NCI-H128 (cell line): Measurements from ENCODE around the gene NCKIPSD.
"Not testable (repeated sequence)": the region's sequence is repeated elsewhere in the genome, so short reads cannot be mapped to it uniquely, and the experiment has no call there.

Source experiments
- DNase-seq: peaks from one replicate; lab custom pipeline; 2025; ENCODE audit not compliant: unreplicated experiment; lab: John Stamatoyannopoulos, UW

The NCKIPSD gene

DNA sequence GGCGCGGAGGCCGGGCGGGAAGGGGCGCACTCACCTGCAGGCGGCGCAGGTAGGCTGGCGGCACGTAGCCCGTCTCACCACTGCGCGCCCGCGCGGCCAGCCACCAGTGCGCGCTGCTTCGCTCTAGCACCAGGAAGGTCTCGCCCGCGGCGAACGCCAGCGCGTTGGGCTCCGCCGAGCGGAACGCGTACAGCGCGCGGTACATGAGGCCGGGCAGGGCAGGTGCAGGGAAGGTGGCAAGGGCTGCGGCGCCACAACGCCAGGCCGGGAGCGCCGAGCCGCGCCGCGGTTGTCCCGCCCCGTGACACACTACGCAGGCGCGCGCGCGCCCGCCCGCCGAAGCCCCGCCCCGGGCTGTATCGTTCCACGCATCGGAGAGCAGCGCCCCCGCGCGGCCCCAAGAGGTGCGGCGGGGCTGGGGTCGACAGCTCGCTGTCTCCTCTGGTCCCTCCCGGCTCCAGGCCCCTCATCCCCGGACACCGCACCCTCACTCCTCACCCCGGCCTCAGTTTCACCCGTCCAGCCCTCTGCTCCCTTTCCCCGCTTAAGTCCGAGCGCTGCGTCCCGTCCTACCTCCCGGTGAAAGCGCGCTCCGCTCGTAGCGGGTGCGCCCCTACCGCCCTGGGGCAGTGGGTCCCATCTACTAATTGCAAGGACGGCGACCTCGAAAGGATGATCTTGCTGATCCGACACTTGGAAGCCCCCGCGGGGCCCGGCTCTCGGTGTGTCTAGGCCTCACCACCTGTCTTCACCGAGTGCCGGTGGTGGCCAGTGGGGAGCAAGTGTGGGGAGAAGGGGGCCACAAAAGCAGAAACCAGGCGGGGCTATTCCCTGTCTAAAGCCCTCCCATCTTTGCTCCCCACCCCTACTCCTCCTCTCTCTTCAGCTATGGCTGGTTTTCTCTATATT is at the start of gene NCKIPSD:
NCKIPSD (minus strand) TSS at position 313 of the 909 bp plus-strand sequence; CDS start at position 205, 108 bp downstream.
- DNase-seq = peak; percentile 61

DNA sequence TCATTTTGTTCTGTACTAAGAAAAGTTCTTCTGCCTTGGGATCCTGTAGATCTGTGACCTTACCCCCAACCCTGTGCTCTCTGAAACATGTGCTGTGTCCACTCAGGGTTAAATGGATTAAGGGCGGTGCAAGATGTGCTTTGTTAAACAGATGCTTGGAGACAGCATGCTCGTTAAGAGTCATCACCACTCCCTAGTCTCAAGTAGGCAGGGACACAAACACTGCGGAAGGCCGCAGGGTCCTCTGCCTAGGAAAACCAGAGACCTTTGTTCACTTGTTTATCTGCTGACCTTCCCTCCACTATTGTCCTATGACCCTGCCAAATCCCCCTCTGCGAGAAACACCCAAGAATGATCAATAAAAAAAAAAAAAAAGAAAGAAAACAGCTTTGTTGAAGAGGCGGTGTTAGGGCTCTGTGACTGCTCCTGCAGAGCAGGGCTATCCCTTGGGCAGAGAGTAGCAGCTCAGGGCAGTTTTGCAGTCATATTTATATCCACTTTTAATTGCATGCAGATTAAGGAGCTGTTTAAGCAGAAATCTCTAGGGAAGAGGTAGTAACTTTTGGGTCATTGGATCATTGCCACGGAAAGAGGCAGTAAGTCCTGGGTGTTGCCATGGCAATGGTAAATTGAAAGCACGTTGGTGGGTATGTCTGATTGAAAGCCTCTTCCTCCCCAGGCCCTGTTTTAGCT is 49.5 kb upstream of the NCKIPSD start:
- DNase-seq = not testable (repeated sequence)

DNA sequence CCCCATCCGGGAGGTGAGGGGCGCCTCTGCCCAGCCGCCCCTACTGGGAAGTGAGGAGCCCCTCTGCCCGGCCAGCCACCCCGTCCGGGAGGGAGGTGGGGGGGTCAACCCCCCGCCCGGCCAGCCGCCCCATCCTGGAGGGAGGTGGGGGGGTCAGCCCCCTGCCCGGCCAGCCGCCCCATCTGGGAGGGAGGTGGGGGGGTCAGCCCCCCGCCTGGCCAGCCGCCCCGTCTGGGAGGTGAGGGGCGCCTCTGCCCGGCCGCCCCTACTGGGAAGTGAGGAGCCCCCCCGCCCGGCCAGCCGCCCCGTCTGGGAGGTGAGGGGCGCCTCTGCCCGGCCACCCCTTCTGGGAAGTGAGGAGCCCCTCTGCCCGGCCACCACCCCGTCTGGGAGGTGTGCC is 48.8 kb upstream of the NCKIPSD start:
- not testable (repeated sequence) for DNase-seq

DNA sequence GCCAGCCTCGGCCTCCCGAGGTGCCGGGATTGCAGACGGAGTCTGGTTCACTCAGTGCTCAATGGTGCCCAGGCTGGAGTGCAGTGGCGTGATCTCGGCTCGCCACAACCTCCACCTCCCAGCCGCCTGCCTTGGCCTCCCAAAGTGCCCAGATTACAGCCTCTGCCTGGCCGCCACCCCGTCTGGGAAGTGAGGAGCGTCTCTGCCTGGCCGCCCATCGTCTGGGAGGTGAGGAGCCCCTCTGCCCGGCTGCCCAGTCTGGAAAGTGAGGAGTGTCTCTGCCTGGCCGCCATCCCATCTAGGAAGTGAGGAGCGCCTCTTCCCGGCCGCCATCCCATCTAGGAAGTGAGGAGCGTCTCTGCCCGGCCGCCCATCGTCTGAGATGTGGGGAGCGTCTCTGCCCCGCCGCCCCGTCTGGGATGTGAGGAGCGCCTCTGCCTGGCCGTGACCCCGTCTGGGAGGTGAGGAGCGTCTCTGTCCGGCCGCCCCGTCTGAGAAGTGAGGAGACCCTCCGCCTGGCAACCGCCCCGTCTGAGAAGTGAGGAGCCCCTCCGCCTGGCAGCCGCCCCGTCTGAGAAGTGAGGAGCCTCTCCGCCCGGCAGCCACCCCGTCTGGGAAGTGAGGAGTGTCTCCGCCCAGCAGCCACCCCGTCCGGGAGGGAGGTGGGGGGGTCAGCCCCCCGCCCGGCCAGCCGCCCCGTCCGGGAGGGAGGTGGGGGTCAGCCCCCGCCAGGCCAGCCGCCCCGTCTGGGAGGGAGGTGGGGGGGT is 48.2 kb upstream of the NCKIPSD start:
- not testable (repeated sequence) for DNase-seq

DNA sequence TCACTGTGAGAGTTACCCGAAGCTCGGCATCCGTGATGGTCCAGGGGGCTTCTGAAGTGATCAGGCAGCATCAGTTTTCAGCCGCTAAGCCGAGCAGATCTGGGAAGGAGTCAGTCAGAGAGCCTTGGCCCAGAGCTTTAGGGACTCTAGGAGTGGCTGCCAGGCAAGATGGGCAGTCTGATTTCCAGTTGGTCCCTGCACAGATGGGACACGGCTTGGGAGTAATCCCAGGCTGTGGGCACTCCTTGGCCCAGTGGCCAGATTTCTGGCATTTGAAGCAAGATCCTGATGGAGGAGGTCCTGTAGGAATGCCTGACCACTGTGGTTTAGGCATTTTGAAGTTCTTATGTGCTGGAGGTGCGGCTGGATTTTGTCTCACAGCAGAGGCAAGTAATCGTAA is 41.8 kb upstream of the NCKIPSD start:
- DNase-seq = no peak

DNA sequence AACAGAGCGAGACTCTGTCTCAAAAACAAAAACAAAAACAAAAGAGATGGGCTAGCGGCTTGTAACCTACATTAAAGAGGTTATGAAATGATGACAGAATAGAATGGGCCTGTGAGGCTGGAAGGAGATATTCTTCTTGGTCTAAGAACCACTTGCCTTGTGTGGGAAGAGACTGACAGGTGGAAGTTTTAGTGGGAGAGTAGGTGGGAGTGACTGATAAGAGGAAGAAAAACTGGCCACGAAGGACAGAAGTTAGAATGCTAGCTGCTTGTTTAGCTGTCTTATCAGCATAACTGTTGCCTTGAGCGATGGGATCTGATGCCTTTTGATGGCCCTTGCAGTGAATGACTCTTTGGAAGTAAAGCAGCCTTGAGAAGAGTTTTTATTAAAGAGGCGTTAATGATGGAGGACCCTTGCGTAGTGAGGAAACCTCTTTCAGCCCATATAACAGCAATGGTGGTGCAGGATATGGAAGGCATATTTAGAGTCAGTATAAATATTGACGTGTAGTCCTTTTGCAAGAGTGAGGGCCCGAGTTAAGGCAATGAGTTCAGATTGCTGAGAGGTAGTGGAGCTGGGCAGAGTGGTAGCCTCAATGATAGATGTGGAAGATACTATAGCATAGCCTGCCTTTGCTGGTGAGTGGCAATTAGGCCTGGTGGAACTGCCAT is 39.6 kb upstream of the NCKIPSD start:
- not testable (repeated sequence) for DNase-seq

DNA sequence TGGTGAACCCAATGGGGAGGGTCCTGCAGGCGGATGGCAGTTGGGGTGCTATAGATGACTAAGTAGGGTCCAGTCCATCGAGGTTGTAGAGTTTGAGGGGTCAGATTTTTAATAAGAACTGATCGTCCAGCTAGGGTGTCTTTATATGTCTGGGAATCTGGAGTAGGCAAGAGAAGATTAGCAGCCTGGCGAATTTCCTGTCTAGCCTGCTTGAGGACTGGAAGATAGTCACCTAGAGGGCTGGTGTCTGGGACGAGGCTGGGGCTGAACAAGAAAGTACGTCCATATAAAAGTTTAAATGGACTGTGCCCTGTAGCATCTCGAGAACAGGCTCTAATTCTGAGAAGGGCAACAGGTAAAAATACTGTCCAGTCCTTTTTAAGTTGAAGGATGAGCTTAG is 38.0 kb upstream of the NCKIPSD start:
- no peak for DNase-seq

DNA sequence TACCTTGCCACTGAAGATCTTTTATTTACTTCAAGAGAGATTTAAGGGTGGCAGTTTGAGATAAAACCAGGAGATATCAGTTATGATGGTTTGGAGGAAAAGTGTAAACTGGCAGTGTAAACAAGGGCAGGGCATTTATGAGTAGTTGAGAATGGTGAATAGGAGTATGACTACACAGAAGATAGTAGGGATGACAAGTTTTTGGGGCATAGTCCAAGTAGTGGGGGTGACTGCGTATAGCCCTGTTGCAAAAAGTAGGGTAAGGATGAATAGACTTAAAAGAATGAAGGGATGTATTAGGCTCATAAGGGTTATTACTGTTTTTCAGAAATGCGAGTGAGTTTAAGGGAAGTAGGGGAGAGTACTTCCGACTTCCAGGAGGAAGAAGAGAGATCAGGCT is 37.6 kb upstream of the NCKIPSD start:
- not testable (repeated sequence) for DNase-seq

DNA sequence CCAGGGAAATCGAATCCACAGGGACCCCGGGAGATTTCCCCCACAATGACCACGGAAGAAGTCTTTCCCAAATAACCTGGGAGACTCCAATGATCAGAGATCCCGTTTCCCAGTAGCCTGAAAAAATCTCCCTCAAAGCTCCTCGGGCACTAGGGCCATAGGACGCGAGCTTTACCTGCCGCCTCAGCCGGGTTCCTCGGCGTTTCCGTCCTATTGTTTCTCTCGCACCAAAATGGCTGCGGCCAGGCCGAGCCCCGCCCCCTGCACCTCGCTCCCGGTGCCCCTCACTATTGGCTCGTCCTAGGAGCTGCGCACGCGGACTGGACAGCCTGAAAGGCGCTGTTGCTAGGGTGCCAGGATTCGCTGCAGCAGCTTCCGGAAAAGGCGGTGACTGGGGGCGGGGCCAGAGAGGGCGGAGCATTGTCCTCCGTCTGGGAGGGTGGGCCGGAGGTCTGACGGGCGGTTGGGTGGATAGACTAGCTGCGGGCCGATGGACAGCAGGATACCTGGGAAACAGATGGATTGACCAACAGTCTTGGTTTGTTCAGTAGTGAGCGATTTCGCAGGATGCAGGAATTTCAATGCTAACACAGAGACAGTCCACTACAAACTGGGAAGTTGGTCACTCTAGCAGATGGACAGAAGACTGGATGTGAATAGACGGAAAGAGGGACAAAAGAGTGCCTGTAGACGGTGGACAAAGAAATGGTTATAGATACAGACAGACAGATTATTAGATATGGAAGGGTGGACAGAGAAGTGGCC is 31.4 kb upstream of the NCKIPSD start, which contains the start of gene IP6K2:
IP6K2 (minus strand) TSS at position 240 of the 765 bp plus-strand sequence. CDS start 21,930 bp downstream, outside the sequence.
- DNase-seq = peak; percentile 90

DNA sequence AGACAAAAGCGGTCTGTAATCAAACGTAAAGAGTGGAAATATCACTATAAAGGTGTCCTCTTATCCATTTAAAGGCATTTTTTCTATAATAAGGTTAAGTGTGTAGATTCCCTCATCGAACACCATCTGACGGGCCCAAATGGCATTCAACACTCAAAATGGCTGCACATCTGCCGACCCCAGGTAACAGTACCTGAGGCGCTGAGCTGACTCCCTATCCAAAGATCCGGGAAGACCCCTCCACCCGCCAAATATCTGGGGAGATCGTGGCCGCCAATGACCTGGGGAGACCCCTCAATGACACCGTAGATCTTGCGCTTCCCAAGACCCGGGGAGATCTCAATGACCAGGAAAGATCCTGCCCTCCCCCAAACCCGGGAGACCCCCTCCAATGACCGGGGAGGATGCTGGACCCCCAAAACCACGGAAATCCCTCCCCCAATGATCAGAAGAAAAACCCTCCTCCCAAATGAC is 30.8 kb upstream of the NCKIPSD start:
- DNase-seq = no peak

DNA sequence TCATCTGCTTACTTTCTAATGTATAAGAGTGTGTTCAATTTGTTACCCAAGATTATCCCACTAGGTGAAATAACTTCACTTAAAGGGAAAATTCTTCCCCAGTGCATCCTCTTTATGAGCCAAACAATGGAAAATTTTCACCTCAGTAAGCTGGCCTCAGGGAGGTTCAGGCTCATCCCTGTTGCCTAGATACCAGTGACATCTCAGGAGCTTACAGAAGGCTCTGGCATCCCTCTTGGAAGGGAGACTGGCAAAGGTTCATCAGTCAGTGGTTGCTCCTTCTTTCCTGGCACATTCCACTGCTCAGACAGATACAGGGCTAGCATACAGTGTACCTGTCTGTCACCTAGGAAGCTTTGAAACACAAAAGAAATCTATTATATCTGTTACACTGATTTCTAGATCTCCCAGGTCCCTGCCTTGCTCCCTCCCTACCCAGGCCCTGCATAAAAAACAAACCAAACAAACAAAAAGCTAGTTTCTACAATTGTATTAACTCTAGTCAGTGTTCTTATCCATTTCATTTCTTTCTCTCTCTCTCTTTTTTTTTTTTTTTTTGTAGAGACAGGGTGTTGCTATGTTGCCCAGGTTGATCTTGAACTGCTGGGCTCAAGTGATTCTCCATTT is 29.6 kb upstream of the NCKIPSD start:
- no peak for DNase-seq

DNA sequence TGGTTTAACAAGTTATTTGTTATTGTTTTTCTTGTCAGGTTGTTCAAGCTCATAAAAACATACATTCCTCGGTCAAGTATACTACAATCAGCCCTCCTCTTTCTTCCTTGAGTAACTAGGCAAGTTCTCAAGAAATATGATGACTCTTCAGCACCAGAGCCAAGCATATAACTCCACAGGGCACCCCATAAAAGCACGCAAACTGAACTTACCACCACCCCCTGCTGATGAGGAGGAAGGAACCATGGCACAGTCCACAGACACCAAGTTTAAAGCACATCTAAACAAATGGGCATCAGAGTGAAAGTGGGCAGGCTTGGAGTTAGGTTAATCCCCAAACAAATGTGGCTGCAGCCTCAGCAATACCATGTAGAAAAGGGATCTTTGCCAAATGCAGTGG is 26.0 kb upstream of the NCKIPSD start:
- no peak for DNase-seq

DNA sequence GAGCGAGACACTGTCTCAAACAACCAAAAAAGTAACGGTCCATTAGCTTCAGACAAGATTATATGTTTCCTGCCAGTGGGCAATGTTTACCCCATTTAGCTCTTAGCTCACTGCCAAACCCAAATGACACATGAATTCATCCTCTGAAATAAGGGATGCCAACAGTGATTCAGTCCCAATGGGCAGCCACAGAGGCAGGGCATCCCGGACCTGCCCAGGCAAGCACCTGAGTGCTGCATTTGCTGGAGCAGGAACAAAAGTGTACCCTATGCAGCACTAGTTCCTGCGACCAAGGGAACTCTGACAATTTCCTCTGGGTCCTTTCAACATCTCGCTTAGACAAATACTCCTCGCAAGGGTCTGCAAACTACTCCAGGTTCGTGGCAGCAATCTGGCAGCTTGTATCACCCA is 23.3 kb upstream of the NCKIPSD start:
- no peak for DNase-seq

DNA sequence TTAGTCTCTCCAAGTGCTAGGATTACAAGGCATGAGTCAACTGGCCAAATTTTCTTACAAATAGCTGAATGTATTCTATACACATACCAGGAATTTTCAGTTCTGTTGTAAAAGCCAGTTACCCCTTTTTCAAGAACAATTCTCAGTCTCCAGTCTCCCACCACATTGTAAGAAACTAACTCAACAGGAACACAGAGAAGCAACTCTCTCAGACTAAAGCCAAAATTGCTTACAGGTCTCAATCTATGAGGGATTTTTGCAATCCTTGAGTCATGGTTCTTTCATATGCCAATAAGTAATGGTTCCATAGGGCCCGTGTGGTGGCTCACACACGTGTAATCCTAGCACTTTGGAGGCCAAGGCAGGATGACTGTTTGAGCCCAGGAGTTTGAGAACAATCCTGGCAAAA is 22.8 kb upstream of the NCKIPSD start:
- no peak for DNase-seq

DNA sequence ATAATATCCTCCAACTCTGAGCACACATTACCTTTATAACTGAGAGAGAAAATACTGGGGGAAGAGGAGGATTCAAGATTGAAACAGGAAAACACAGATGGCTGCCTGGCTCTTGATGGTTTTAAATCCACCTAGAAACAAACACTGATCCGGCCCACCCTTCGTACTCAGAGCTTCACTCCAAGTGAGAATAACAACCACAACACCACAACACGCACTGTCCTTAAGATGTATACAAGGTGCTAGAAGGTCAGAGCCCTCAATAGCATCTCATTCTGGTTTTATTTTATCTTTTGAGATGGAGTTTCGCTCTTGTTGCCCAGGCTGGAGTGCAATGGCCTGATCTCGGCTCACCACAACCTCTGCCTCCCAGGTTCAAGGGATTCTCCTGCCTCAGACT is 21.4 kb upstream of the NCKIPSD start:
- no peak for DNase-seq

DNA sequence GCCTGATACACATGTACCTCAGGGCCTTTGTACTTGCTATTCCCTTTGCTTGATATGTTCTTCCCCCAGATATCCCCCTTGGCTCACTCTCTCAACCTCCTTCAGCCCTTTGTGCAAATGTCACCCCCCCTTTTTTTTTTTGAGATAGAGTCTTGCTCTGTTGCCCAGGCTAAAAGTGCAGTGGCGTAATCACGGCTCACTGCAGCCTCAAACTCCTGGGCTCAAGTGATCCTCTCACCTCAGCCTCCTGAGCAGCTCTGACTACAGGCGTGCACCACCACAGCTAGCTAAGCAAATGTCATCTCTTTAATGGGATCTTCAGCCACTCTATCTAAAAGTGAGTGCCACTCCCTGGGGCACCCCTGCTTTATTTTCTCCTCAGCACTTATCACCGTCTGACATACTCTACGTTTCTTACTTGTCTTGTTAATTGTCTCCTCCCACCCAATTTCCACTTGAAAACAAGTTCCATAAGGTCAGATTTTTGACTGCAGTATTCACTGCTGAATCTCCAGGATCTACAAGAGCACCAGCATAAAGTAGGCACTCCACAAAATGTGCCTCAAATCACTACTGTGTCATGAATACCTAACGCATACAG is 16.7 kb upstream of the NCKIPSD start:
- DNase-seq = no peak

DNA sequence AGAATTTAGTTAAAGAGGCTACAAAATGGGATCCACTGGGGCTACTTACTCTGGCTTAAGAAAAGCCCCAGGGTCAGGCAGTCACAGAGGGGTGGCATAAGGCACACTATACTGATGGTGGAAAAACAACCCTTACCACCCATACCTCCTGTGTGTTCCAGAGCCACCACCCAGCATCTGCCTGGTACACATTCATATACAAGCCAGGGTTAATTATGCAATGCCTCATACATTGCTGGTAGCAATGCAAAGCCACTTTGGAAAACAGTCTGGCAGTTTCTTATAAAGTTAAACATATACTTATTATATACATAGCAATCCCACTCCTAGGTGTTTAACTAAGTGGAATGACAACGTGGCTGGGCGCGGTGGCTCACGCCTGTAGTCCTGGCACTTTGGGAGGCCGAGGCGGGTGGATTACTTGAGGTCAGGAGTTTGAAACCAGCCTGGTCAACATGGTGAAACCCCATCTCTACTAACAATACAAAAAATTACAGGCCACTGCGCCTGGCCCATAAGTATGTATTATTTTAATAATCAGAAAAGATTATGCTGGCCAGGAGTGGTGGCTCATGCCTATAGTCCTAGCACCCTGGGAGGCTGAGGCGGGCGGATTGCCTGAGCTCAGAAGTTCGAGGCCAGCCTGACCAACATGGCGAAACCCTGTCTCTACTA is 15.2 kb upstream of the NCKIPSD start:
- DNase-seq = no peak

DNA sequence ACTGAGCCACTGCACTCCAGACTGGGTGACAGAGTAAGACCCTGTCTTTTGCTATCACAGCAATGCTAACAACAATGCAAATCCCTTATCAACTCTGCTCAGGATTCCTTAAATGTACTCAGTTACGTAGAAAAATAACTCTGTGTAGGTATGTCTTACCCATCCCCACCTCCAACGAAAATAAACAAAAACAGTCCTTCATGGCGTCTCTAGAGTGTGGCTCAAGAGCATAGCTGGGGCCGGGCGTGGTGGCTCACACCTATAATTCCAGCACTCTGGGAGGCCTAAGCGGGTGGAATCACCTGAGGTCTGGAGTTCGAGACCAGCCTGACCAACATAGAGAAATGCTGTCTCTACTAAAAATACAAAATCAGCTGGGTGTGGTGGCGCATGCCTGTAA is 13.2 kb upstream of the NCKIPSD start:
- DNase-seq = no peak
